Measurements from ENCODE around the gene ANO2.
"Not testable (repeated sequence)": the region's sequence is repeated elsewhere in the genome, so short reads cannot be mapped to it uniquely, and the experiment has no call there.

Gene ANO2

GRCh38 chr12:5548152-5548943 lies 396.7 kb downstream of the ANO2 start:
- DNase-seq (ENCODE audit: low read depth), result no peak
- H3K4me3 ChIP-seq (ENCODE audit: low read length), result no peak overlapping the region
- TF ChIP-seq CTCF (IDR thresholded peaks at IDR 0.05; ENCODE audit: insufficient read depth, low read depth, low read length, missing control alignments), result no peak

GRCh38 chr12:5546616-5547015 lies 398.4 kb downstream of the ANO2 start:
- TF ChIP-seq CTCF (IDR thresholded peaks at IDR 0.05; ENCODE audit: insufficient read depth, low read depth, low read length, missing control alignments), result no peak
- H3K4me3 ChIP-seq (ENCODE audit: low read length), result no peak overlapping the region
- DNase-seq (ENCODE audit: low read depth), result no peak

- DNase-seq (ENCODE audit: low read depth), result no peak
Observed at GRCh38 chr12:5537771-5538170, 407.3 kb downstream of the ANO2 start.

GRCh38 chr12:5537026-5537615 lies 407.9 kb downstream of the ANO2 start:
- not testable (repeated sequence) for H3K4me3 ChIP-seq (ENCODE audit: low read length); DNase-seq (ENCODE audit: low read depth)

More at GRCh38 chr12:5537771-5538170, 407.3 kb downstream of the ANO2 start:
- TF ChIP-seq CTCF (IDR thresholded peaks at IDR 0.05; ENCODE audit: insufficient read depth, low read depth, low read length, missing control alignments), result no peak
- no peak overlapping the region for H3K4me3 ChIP-seq (ENCODE audit: low read length)

- no peak for TF ChIP-seq CTCF (IDR thresholded peaks at IDR 0.05; ENCODE audit: insufficient read depth, low read depth, low read length, missing control alignments)
- no peak overlapping the region for H3K4me3 ChIP-seq (ENCODE audit: low read length)
- DNase-seq (ENCODE audit: low read depth), result no peak
Observed at GRCh38 chr12:5535541-5535940, 409.5 kb downstream of the ANO2 start.

GRCh38 chr12:5534426-5535199 lies 410.4 kb downstream of the ANO2 start:
- DNase-seq (ENCODE audit: low read depth), result no peak
- no peak overlapping the region for H3K4me3 ChIP-seq (ENCODE audit: low read length)
- no peak for TF ChIP-seq CTCF (IDR thresholded peaks at IDR 0.05; ENCODE audit: insufficient read depth, low read depth, low read length, missing control alignments)

GRCh38 chr12:5533368-5533767 lies 411.7 kb downstream of the ANO2 start:
- DNase-seq (ENCODE audit: low read depth), result no peak
- no peak for TF ChIP-seq CTCF (IDR thresholded peaks at IDR 0.05; ENCODE audit: insufficient read depth, low read depth, low read length, missing control alignments)
- no peak overlapping the region for H3K4me3 ChIP-seq (ENCODE audit: low read length)

All from epithelial cell of esophagus (primary cell).